Gastrocnemius medialis (tissue), 4 donors: ENCODE data around the gene FMO4. TPM values are rescaled to one million over a fixed set of nuclear protein-coding genes. Genes with fewer than 3 reads are reported as not detected.
A peak's percentile ranks its signal among the peaks of the same experiment; 100 is the strongest.
"Not testable (repeated sequence)": the region's sequence is repeated elsewhere in the genome, so short reads cannot be mapped to it uniquely, and the experiment has no call there.

Experiments used
- ATAC-seq, 2 donors: fragments of 150-250 bp; one replicate each; pipeline ENCODE4 v1.9.1; 2016
- DNase-seq, 2 donors: peaks; one replicate each; pipeline ENCODE4 v3.0.0-alpha.2; 2019
- H3K27ac ChIP-seq, 4 donors: fragments of 200-600 bp; sonication (generic); 1 replicate in 1 of 4; 2 replicates in 3 of 4; pipeline ENCODE4 v1.5.1; 2016 to 2018; ENCODE audit warnings: mild to moderate bottlenecking in 2 of 4, moderate library complexity in 1 of 4
- H3K27me3 ChIP-seq, 3 donors: fragments of 200-600 bp; sonication (generic) in 2 of 3; 1 replicate in 1 of 3; 2 replicates in 2 of 3; pipeline versions ENCODE4 v1.5.1 to v1.6.0; 2016 to 2019; ENCODE audit warnings: mild to moderate bottlenecking in 1 of 3, moderate library complexity in 1 of 3
- H3K36me3 ChIP-seq, 2 donors: fragments of 200-600 bp; sonication (generic) in 1 of 2; one replicate each; pipeline ENCODE4 v1.5.1; 2017 to 2018
- H3K4me1 ChIP-seq, 2 donors: fragments of 200-600 bp; sonication (generic) in 1 of 2; one replicate each; pipeline ENCODE4 v1.5.1; 2016 to 2017; ENCODE audit warnings: mild to moderate bottlenecking in 2 of 2
- H3K4me3 ChIP-seq, 4 donors: fragments of 200-600 bp; sonication (generic) in 3 of 4; 1 replicate in 1 of 4; 2 replicates in 3 of 4; pipeline ENCODE4 v1.5.1; 2016 to 2019; ENCODE audit warnings: mild to moderate bottlenecking in 2 of 4
- H3K9me3 ChIP-seq, 3 donors: fragments of 200-600 bp; sonication (generic) in 2 of 3; 1 replicate in 1 of 3; 2 replicates in 2 of 3; pipeline ENCODE4 v1.5.1; 2016 to 2019
- POLR2A ChIP-seq, 2 donors: fragments of 450-650 bp; IDR thresholded peaks; one replicate each; pipeline ENCODE4 v1.6.1; 2017; ENCODE audit warnings: antibody characterized with exemption in 2 of 2, mild to moderate bottlenecking in 2 of 2, moderate library complexity in 2 of 2
- in situ Hi-C, 4 donors: fragments of 200-750 bp; cut with MboI; loops; one replicate each; pipeline versions ENCODE4 v1.15.0 to v1.8.0; 2017; ENCODE audit warnings: low sequenced_read_pairs in 4 of 4
- intact Hi-C: fragments of 100-400 bp; cut with DNase I; formaldehyde crosslinking; loops from one replicate; pipeline ENCODE4 v1.15.1; 2023; ENCODE audit warnings: low total_unique reads
- total RNA-seq, 4 donors: library from RNA; depleted of rRNA; stranded (reverse); fragments of >200 nt; gene quantifications; one replicate each; pipeline versions ENCODE4 v1.1.0 to v1.2.3, GENCODE V29; 2016
- TF ChIP-seq, protein P1 (sequence below), 5 experiments: fragments of 450-650 bp in 3 of 5; fragments of 200-600 bp in 2 of 5; sonication (generic) in 2 of 5; IDR thresholded peaks in 4 of 5; conservative IDR thresholded peaks in 1 of 5; 1 replicate in 4 of 5; 2 replicates in 1 of 5; pipeline ENCODE4 v1.5.1; 2016 to 2019; ENCODE audit warnings: antibody characterized with exemption in 5 of 5, mild to moderate bottlenecking in 3 of 5, moderate library complexity in 3 of 5

The FMO4 gene
- total RNA-seq, 4 donors from 2014 or later, result 0.36 to 2.9 (median 0.94) TPM

DNA sequence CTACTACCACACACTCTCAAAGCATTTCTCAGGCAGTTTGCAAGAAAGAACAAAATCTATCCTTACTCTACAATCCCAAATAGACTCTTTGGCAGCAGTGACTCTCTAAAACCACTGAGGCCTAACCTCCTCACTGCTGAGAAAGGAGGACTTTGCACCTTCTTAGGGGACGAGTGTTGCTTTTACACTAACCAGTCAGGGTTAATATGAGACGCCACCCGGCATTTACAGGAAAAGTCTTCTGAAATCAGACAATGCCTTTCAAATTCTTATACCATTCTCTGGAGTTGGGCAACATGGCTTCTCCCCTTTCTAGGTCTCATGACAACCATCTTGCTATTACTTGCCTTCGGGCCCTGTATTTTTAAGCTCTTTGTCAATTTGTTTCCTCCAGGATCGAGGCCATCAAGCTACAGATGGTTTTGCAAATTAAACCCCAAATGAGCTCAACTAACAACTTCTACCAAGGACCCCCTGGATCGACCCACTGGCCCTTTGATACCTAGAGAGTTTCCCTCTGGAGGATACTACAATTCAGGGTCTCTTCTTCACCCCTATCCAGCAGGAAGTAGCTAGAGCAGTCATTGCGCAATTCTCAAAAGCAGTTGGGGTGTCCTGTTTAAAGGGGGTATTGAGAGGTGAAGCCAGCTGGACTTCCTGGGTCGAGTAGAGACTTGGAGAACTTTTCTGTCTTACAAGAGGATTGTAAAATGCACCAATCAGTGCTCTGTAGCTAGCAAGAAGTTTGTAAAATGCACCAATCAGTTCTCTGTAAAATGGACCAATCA is 2.0 kb upstream of the FMO4 start:
- no peaks in the 10 kb centered on the region for H3K27me3 ChIP-seq
- no peaks in the 10 kb centered on the region for H3K9me3 ChIP-seq
- in situ Hi-C loops, result loop anchor here in 3 of 4 donors (10.0 to 25.0 kb wide), 2 partner anchors 67 to 350 kb away; partner anchors contain the start of gene FMO1 (in 1 of the 3)
- no peak for DNase-seq
- ATAC-seq, result no peak
- no peak for TF ChIP-seq POLR2A (IDR thresholded peaks at IDR 0.05)
- TF ChIP-seq, protein P1, sequence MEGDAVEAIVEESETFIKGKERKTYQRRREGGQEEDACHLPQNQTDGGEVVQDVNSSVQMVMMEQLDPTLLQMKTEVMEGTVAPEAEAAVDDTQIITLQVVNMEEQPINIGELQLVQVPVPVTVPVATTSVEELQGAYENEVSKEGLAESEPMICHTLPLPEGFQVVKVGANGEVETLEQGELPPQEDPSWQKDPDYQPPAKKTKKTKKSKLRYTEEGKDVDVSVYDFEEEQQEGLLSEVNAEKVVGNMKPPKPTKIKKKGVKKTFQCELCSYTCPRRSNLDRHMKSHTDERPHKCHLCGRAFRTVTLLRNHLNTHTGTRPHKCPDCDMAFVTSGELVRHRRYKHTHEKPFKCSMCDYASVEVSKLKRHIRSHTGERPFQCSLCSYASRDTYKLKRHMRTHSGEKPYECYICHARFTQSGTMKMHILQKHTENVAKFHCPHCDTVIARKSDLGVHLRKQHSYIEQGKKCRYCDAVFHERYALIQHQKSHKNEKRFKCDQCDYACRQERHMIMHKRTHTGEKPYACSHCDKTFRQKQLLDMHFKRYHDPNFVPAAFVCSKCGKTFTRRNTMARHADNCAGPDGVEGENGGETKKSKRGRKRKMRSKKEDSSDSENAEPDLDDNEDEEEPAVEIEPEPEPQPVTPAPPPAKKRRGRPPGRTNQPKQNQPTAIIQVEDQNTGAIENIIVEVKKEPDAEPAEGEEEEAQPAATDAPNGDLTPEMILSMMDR (IDR thresholded peaks at IDR 0.05 in 4 of 5, conservative IDR thresholded peaks at IDR 0.05 in 1 of 5), result no peak
- intact Hi-C loops, result loop anchor here (10.0 kb wide), 2 partner anchors 433 to 1417 kb away; partner anchors contain the start of genes SCYL3 and VAMP4
- H3K36me3 ChIP-seq, result no peaks in the 10 kb centered on the region
- peaks cover 0 to 12% of the 10 kb centered on the region in 2 donors for H3K4me1 ChIP-seq
- H3K4me3 ChIP-seq, result no peak overlapping the region
- no peak overlapping the region for H3K27ac ChIP-seq

DNA sequence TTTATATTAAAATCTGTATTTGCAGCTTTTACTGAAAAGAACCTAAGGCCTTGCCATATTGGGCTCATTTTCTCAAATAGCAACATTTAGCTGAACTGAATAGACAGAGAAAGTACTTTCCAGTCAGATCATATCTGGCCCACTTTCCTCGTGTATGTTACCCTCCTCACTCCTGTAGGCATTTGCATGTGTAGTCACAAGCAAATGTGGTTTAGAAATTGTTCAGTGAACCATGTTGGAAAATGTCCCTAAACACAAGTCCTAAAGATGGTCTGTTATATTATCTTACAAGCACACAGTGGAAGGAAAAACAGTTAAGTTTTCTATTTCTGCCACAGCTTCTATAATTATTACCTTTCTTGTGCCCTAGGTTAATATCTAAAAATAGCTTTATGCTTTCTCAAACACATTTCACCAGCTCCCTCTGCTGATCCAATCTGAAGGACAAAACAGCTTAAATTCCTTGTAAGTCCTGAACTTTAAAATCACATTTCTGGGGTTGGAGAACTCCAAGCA is 606 bp upstream of the FMO4 start:
- H3K27ac ChIP-seq, result peak overlapping the region; percentile 45 to 68 (median 62)
- in situ Hi-C loops, result loop anchor here in 3 of 4 donors (10.0 to 25.0 kb wide), 2 partner anchors 69 to 351 kb away; partner anchors contain the start of gene FMO1 (in 1 of the 3)
- ATAC-seq (peak in 1 of 2 donors; percentile 20), DNase-seq (no peak)
- TF ChIP-seq, protein P1 (IDR thresholded peaks at IDR 0.05 in 4 of 5, conservative IDR thresholded peaks at IDR 0.05 in 1 of 5), result no peak
- TF ChIP-seq POLR2A (IDR thresholded peaks at IDR 0.05), result no peak
- no peaks in the 10 kb centered on the region for H3K36me3 ChIP-seq
- H3K27me3 ChIP-seq, result no peaks in the 10 kb centered on the region
- no peaks in the 10 kb centered on the region for H3K9me3 ChIP-seq
- intact Hi-C loops, result loop anchor here (1.0 to 10.0 kb wide), 4 partner anchors 232 to 1419 kb away; partner anchors contain the start of genes SCYL3 and VAMP4
- H3K4me1 ChIP-seq, result peaks cover 0 to 12% of the 10 kb centered on the region in 2 donors
- H3K4me3 ChIP-seq, result peak overlapping the region in 2 of 4 donors; percentile 7 to 31

DNA sequence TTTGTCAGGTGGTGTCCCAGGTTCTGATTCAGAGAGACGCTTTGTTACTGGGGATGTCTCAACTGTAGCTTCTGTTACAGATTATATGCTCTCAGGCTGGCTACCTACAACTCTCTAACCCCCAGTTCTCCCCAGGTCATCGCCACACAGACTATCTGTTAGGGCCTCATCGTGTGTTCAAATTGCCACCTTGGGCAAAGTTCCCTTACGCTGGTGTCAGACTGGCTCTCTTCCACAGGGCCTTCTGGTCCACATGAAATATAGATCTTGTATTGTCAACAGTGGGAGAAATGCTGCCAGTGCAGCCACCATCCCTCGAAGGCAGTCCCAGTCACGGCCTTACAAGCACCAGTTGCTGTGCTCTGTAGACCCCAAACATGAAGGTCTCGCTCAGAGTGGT is 15.3 kb downstream of the FMO4 start:
- Histone ChIP-seq H3K9me3 (no peaks in the 10 kb centered on the region), H3K36me3 (no peaks in the 10 kb centered on the region), H3K27ac (no peak overlapping the region), H3K27me3 (no peaks in the 10 kb centered on the region), H3K4me1 (no peaks in the 10 kb centered on the region), H3K4me3 (no peak overlapping the region)
- ATAC-seq, result no peak
- intact Hi-C loops (no loop called here), in situ Hi-C loops (no loop called here)
- DNase-seq, result no peak
- TF ChIP-seq, protein P1 (IDR thresholded peaks at IDR 0.05 in 4 of 5, conservative IDR thresholded peaks at IDR 0.05 in 1 of 5), result no peak
- no peak for TF ChIP-seq POLR2A (IDR thresholded peaks at IDR 0.05)

GRCh38 chr1:171334024-171334640 is 20.1 kb downstream of the FMO4 start:
- intact Hi-C loops, result no loop called here
- H3K27ac ChIP-seq, result no peak overlapping the region
- in situ Hi-C loops, result no loop called here
- no peaks in the 10 kb centered on the region for H3K36me3 ChIP-seq
- no peaks in the 10 kb centered on the region for H3K4me1 ChIP-seq
- ATAC-seq, result no peak
- no peak for TF ChIP-seq POLR2A (IDR thresholded peaks at IDR 0.05)
- no peaks in the 10 kb centered on the region for H3K27me3 ChIP-seq
- no peak overlapping the region for H3K4me3 ChIP-seq
- no peaks in the 10 kb centered on the region for H3K9me3 ChIP-seq
- no peak for DNase-seq

DNA sequence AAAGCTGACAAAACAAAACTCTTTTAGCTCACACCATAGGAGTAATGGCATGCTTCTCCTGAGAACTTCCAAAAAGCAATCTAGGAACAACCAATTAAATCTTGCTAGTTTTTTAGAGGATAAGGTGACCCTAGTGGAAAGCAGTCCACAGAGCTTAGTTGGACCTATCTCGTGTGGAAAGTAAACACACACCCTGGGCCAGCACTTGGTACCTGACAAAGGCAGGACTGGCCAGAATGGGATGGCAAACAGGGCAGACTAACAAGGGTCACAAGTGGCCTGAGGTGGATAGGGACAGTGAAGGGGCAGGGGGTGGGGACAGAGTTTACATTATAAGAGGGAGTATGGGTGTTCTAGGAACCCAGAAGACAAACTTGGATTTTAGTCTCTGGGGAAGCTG is 22.0 kb downstream of the FMO4 start:
- in situ Hi-C loops, result no loop called here
- DNase-seq, result no peak

DNA sequence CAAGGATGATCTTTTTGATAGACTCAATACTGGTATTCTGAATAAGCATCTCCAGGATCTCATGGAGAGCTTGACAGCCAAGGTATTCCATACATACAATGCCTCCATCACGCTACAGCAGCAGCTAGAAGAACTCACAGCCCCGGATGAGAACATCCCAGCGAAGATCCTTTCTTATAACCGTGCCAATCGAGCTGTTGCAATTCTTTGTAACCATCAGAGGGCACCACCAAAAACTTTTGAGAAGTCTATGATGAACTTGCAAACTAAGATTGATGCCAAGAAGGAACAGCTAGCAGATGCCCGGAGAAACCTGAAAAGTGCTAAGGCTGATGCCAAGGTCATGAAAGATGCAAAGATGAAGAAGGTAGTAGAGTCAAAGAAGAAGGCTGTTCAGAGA is 25.4 kb downstream of the FMO4 start:
- H3K27ac ChIP-seq, H3K4me3 ChIP-seq, H3K4me1 ChIP-seq, DNase-seq, in situ Hi-C loops, H3K9me3 ChIP-seq, intact Hi-C loops, H3K27me3 ChIP-seq, ATAC-seq, H3K36me3 ChIP-seq: not testable (repeated sequence)

More for the DNA sequence above, 22.0 kb downstream of the FMO4 start:
- H3K36me3 ChIP-seq, result no peaks in the 10 kb centered on the region
- H3K4me3 ChIP-seq, result no peak overlapping the region
- no peaks in the 10 kb centered on the region for H3K9me3 ChIP-seq
- intact Hi-C loops, result no loop called here
- no peak for ATAC-seq
- H3K27ac ChIP-seq, result no peak overlapping the region
- H3K27me3 ChIP-seq, result no peaks in the 10 kb centered on the region
- TF ChIP-seq, protein P1 (IDR thresholded peaks at IDR 0.05 in 4 of 5, conservative IDR thresholded peaks at IDR 0.05 in 1 of 5), result no peak
- TF ChIP-seq POLR2A (IDR thresholded peaks at IDR 0.05), result no peak
- no peaks in the 10 kb centered on the region for H3K4me1 ChIP-seq
